PFSK-1 (cell line): ENCODE data around the gene CLDND2.
A peak's percentile ranks its signal among the peaks of the same experiment; 100 is the strongest.

Experiments
- FOXP2 ChIP-seq: optimal IDR thresholded peaks from 2 replicates; pipeline ENCODE3; 2011; ENCODE audit warnings: borderline replicate concordance, control low read depth, inconsistent platforms; ENCODE audit not compliant: insufficient read depth; ENCODE audit errors: extremely low read length, extremely low read depth
- POLR2AphosphoS5 ChIP-seq: IDR thresholded peaks from 2 replicates; pipeline ENCODE4 v1.6.1; 2012; ENCODE audit warnings: low read depth, mild to moderate bottlenecking, control low read depth, low read length, moderate library complexity
- REST ChIP-seq, 2 experiments: IDR thresholded peaks; 2 replicates each; pipeline versions ENCODE4 v1.6.1 to v1.8.0; 2011 to 2012; ENCODE audit warnings: low read depth in 2 of 2, low read length in 2 of 2, control low read depth in 1 of 2, inconsistent platforms in 1 of 2, mild to moderate bottlenecking in 1 of 2, moderate library complexity in 1 of 2; ENCODE audit not compliant: insufficient read depth in 1 of 2
- SIN3A ChIP-seq: IDR thresholded peaks from 2 replicates; pipeline ENCODE4 v1.6.1; 2012; ENCODE audit warnings: mild to moderate bottlenecking, low read length, moderate library complexity, borderline replicate concordance; ENCODE audit not compliant: insufficient read depth
- TAF1 ChIP-seq: IDR thresholded peaks from 2 replicates; pipeline ENCODE4 v1.6.1; 2012; ENCODE audit warnings: low read length, control low read depth, borderline replicate concordance; ENCODE audit not compliant: insufficient read depth

Gene CLDND2

DNA sequence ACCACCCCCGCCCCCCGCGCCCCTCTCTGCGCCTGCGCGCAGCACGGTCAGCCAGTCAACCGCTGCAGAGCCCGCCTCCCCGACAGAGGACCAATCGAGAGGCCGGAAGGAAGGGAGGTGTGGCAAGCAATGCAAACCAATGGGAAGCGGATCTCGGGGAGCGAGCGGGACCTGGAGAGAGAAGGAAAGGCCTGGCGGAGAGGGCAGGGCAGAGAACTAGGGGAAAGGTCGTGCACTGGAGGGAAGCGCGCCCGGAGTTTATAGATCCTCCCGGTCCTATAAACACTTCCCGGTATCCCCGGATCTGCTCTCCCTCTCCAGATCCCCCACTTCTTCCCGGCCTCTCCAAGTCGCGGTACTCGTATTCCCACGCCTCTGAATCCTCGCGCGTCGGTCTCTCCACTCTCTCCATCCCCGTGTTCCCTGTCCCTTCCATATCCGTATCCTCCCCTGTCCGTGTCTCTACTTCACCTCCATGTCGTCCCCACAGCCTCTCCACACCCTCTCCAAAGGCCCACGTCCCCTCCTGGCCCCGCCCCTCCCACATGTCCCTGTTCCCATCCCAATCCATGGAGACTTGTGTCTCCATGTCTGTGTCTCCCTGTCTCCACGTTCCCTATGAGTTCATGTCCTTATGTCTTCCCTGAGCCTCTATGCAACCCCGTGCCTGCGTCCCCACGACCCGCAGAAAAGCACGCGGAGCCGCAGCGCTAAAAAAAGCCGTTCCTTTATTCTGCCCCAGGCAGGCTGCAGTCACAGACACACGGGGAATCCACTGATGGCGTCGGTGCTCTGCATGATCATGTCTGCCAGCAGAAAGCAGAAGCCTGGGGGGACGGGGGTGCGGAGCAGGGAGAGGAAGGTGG, 2.2 kb downstream of the CLDND2 start:
- no peak for TF ChIP-seq REST (IDR thresholded peaks at IDR 0.05; ENCODE audit: insufficient read depth in 1 of 2, low read depth in 2 of 2, low read length in 2 of 2)
- TF ChIP-seq TAF1 = peak; percentile 74; the same call in 1 of the 2 replicates
- TF ChIP-seq POLR2AphosphoS5 = peak; percentile 94

- TF ChIP-seq SIN3A = no peak
- 0 out of 2 replicates have a peak, but pooled peaks have one; percentile 13 for TF ChIP-seq TAF1
- no peak for TF ChIP-seq FOXP2
- TF ChIP-seq POLR2AphosphoS5 = peak; percentile 7; the same call in 1 of the 2 replicates
- 0 out of 4 replicates have a peak, but pooled peaks of 1 of the 2 experiments have one; percentile 18 for TF ChIP-seq REST (IDR thresholded peaks at IDR 0.05; ENCODE audit: insufficient read depth in 1 of 2, low read depth in 2 of 2, low read length in 2 of 2)
Measured at GRCh38 chr19:51365965-51366388, 2.8 kb downstream of the CLDND2 start, which contains the start of gene ETFB. ETFB (minus strand) TSS chr19:51366388; CDS start chr19:51366326, 62 bp downstream.

DNA sequence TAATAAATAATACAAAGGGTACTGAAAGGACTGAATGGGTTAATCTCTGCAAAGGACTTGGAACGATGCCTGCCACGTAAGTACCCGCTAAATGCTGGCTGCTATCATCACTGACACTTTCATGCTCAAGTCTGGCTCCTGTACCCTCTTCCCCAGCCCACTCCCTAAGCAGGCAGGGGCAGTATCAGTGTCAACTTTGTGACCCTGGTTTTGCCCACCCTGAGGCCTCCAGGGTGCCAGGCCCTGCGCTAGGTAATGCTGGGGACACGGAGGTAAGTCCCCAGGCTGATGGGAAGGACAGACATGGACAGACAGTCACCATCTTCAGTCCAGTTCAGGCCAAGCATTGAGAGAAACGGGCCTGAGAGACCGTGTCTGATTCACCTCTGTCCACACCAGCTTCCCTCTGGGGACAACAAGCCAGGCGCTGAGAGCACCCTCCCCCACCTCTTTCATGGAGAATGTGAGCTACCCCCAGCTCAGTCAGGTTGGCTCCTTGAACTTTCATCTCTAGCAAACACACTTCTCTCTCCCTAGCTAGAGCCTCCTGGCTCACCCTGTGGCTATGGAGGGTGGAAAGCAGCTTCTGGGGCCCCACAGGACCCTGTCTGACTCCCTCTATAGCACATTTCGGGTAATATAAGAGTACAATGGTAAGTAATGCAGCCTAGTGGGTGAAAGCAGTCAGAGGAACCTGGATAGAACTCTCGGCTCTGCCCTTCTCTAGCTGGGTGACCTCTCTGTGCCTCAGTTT, 3.4 kb downstream of the CLDND2 start:
- TF ChIP-seq REST (IDR thresholded peaks at IDR 0.05; ENCODE audit: insufficient read depth in 1 of 2, low read depth in 2 of 2, low read length in 2 of 2) = no peak
- no peak; the same call in 1 of the 2 replicates for TF ChIP-seq POLR2AphosphoS5
- TF ChIP-seq SIN3A = no peak
- TF ChIP-seq FOXP2 = no peak
- TF ChIP-seq TAF1 = no peak

GRCh38 chr19:51364200-51365106, 4.3 kb downstream of the CLDND2 start:
- TF ChIP-seq POLR2AphosphoS5 = no peak
- TF ChIP-seq SIN3A = no peak
- TF ChIP-seq TAF1 = no peak
- no peak for TF ChIP-seq REST (IDR thresholded peaks at IDR 0.05; ENCODE audit: insufficient read depth in 1 of 2, low read depth in 2 of 2, low read length in 2 of 2)
- TF ChIP-seq FOXP2 = no peak
